ENCODE data around the gene FBN1.

DNA sequence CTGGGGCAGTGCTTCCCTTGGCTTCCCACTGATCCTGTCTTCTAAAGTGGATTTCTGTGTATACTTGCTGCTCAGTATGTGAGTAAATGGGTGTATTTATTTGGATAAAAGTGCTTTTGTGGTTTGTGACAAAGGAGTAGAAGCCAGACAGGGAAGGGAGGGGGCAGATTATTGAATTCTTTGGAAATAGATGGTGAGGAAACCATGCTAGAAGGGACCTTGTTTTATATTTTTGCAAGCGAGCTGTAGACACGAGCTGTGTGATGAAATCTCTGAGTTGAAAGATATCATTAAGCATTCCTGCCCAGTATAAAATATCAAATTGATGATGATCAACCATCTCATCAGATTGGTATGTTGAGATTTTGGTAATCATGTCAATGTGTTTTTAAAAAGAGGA is 245.4 kb downstream of the FBN1 start:
- TF ChIP-seq, protein P1, sequence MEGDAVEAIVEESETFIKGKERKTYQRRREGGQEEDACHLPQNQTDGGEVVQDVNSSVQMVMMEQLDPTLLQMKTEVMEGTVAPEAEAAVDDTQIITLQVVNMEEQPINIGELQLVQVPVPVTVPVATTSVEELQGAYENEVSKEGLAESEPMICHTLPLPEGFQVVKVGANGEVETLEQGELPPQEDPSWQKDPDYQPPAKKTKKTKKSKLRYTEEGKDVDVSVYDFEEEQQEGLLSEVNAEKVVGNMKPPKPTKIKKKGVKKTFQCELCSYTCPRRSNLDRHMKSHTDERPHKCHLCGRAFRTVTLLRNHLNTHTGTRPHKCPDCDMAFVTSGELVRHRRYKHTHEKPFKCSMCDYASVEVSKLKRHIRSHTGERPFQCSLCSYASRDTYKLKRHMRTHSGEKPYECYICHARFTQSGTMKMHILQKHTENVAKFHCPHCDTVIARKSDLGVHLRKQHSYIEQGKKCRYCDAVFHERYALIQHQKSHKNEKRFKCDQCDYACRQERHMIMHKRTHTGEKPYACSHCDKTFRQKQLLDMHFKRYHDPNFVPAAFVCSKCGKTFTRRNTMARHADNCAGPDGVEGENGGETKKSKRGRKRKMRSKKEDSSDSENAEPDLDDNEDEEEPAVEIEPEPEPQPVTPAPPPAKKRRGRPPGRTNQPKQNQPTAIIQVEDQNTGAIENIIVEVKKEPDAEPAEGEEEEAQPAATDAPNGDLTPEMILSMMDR (IDR thresholded peaks at IDR 0.05): no peak
- no peak for TF ChIP-seq POLR2A (IDR thresholded peaks at IDR 0.05)

Measured in adrenal gland (tissue), 5 donors.